Activated CD8-positive, alpha-beta T cell treated with anti-CD3 and anti-CD28 coated beads, Interleukin-2, amount 10 ng/mL, durations not matched to agents 7 days and 5 days (primary cell): ENCODE results near the gene ST8SIA1. TPM values are rescaled to one million over a fixed set of nuclear protein-coding genes. Genes with fewer than 3 reads are reported as not detected.

ENCODE experiments used
- ATAC-seq: fragments of 150-1000 bp; cut with Tn5 transposase; one replicate; pipeline ENCODE4 v1.10.0; 2021; ENCODE audit warnings: moderate library complexity
- CTCF ChIA-PET: fragments of 350-600 bp; sonication (Branson Sonifier 250); formaldehyde crosslinking; loops from one replicate; lab custom pipeline; 2021; ENCODE audit warnings: antibody characterized with exemption; lab: Charles Lee
- POLR2A ChIA-PET: fragments of 350-600 bp; sonication (Branson Sonifier 250); formaldehyde crosslinking; loops from one replicate; lab custom pipeline; 2021; ENCODE audit warnings: antibody characterized with exemption; lab: Charles Lee
- DNase-seq: peaks from one replicate; pipeline ENCODE4 v3.0.0-alpha.2; 2020
- H3K27ac Mint-ChIP-seq: one replicate; pipeline ENCODE4 v1.8.0; 2021; ENCODE audit warnings: mild to moderate bottlenecking, mixed read lengths
- H3K27me3 Mint-ChIP-seq: one replicate; pipeline ENCODE4 v1.8.0; 2021; ENCODE audit warnings: low read depth, mixed read lengths
- H3K36me3 Mint-ChIP-seq: one replicate; pipeline ENCODE4 v1.8.0; 2021; ENCODE audit warnings: low read depth, mixed read lengths
- H3K4me1 Mint-ChIP-seq: one replicate; pipeline ENCODE4 v1.8.0; 2021; ENCODE audit warnings: low read depth, mixed read lengths
- H3K4me3 Mint-ChIP-seq: one replicate; pipeline ENCODE4 v1.8.0; 2021; ENCODE audit warnings: mild to moderate bottlenecking, mixed read lengths
- H3K9me3 Mint-ChIP-seq: one replicate; pipeline ENCODE4 v1.8.0; 2022; ENCODE audit warnings: mixed read lengths; ENCODE audit not compliant: insufficient read depth
- total RNA-seq, 2 experiments: library from RNA; stranded (reverse); gene quantifications; one replicate each; pipeline ENCODE4 v1.2.3, GENCODE V29; 2021

The ST8SIA1 gene
- total RNA-seq, 2 experiments from 2014 or later: 0.29 to 0.34 TPM

GRCh38 chr12:22322091-22322490, 12.4 kb downstream of the ST8SIA1 start:
- Mint-ChIP-seq H3K4me1 (no peaks in the 10 kb centered on the region), H3K4me3 (no peak overlapping the region), H3K36me3 (no peaks in the 10 kb centered on the region), H3K9me3 (no peaks in the 10 kb centered on the region), H3K27me3 (peaks cover 2% of the 10 kb centered on the region), H3K27ac (no peak overlapping the region)
- ATAC-seq (no peak), DNase-seq (no peak)
- CTCF ChIA-PET: interaction anchor here (1.0 kb wide), 1 partner anchor 14 kb away, joined by 3 read pairs; no protein-coding TSS in a partner anchor
- POLR2A ChIA-PET: interaction anchor here (1.2 kb wide), 1 partner anchor 88 kb away, joined by 4 read pairs; no protein-coding TSS in a partner anchor

GRCh38 chr12:22321638-22322037, 12.9 kb downstream of the ST8SIA1 start:
- H3K27me3 Mint-ChIP-seq: peaks cover 2% of the 10 kb centered on the region
- no peak overlapping the region for H3K4me3 Mint-ChIP-seq
- ChIA-PET POLR2A (interaction anchor here (1.2 kb wide), 1 partner anchor 88 kb away, joined by 4 read pairs; no protein-coding TSS in a partner anchor), CTCF (interaction anchor here (1.0 kb wide), 2 partner anchors 14 to 32 kb away, joined by 3 read pairs; no protein-coding TSS in a partner anchor)
- DNase-seq (no peak), ATAC-seq (no peak)
- no peak overlapping the region for H3K27ac Mint-ChIP-seq
- no peaks in the 10 kb centered on the region for H3K36me3 Mint-ChIP-seq
- no peaks in the 10 kb centered on the region for H3K9me3 Mint-ChIP-seq
- no peaks in the 10 kb centered on the region for H3K4me1 Mint-ChIP-seq

GRCh38 chr12:22321018-22321605, 13.4 kb downstream of the ST8SIA1 start:
- Mint-ChIP-seq H3K27me3 (peaks cover 2% of the 10 kb centered on the region), H3K4me3 (no peak overlapping the region), H3K27ac (no peak overlapping the region), H3K9me3 (no peaks in the 10 kb centered on the region), H3K4me1 (no peaks in the 10 kb centered on the region), H3K36me3 (no peaks in the 10 kb centered on the region)
- POLR2A ChIA-PET: interaction anchor here (1.2 kb wide), 1 partner anchor 88 kb away, joined by 4 read pairs; no protein-coding TSS in a partner anchor
- ATAC-seq: no peak
- DNase-seq: no peak
- CTCF ChIA-PET: interaction anchor here (1.0 kb wide), 2 partner anchors 14 to 31 kb away, joined by 3 read pairs; no protein-coding TSS in a partner anchor

GRCh38 chr12:22318108-22318737, 16.3 kb downstream of the ST8SIA1 start:
- POLR2A ChIA-PET: interaction anchor here (0.7 kb wide), 1 partner anchor 38 kb away, joined by 3 read pairs; no protein-coding TSS in a partner anchor
- ATAC-seq (no peak), DNase-seq (no peak)
- CTCF ChIA-PET: interaction anchor here (0.8 kb wide), 1 partner anchor 17 kb away, joined by 3 read pairs; no protein-coding TSS in a partner anchor
- Mint-ChIP-seq H3K36me3 (no peaks in the 10 kb centered on the region), H3K9me3 (no peaks in the 10 kb centered on the region), H3K4me1 (no peaks in the 10 kb centered on the region), H3K4me3 (no peak overlapping the region), H3K27ac (no peak overlapping the region), H3K27me3 (peaks cover 8% of the 10 kb centered on the region)

GRCh38 chr12:22313963-22314330, 20.6 kb downstream of the ST8SIA1 start:
- Mint-ChIP-seq H3K27ac (no peak overlapping the region), H3K36me3 (no peaks in the 10 kb centered on the region), H3K9me3 (no peaks in the 10 kb centered on the region), H3K27me3 (peaks cover 8% of the 10 kb centered on the region), H3K4me1 (no peaks in the 10 kb centered on the region), H3K4me3 (no peak overlapping the region)
- DNase-seq: no peak
- no peak for ATAC-seq
- ChIA-PET POLR2A (no interaction called here), CTCF (no interaction called here)

GRCh38 chr12:22313286-22313962, 21.1 kb downstream of the ST8SIA1 start:
- CTCF ChIA-PET: interaction anchor here (0.6 to 1.3 kb wide), 2 partner anchors 9 to 22 kb away, joined by 3 read pairs; no protein-coding TSS in a partner anchor
- ATAC-seq (no peak), DNase-seq (no peak)
- H3K36me3 Mint-ChIP-seq: no peaks in the 10 kb centered on the region
- POLR2A ChIA-PET: no interaction called here
- peaks cover 8% of the 10 kb centered on the region for H3K27me3 Mint-ChIP-seq
- H3K4me1 Mint-ChIP-seq: no peaks in the 10 kb centered on the region
- H3K9me3 Mint-ChIP-seq: no peaks in the 10 kb centered on the region
- H3K4me3 Mint-ChIP-seq: no peak overlapping the region
- H3K27ac Mint-ChIP-seq: no peak overlapping the region

DNA sequence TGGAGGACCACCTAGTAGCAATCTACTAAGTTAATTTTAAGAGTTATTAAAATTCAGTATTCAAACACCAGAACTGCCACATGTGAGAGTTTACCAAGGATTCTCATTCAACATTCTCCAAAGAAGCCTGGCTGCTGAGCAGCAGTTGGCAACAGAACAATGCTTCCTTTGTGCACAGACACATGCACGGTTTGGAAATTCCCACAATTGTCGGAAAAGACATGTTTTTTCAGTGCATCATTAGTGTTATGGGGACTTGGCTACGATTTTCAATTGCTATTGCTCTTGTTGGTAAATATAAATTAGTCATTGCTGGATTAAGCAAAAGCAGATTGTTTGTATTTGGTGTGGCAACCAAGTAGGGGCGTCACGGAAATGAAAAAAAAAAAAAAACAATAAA, 22.2 kb downstream of the ST8SIA1 start:
- DNase-seq: no peak
- Mint-ChIP-seq H3K27ac (no peak overlapping the region), H3K9me3 (no peaks in the 10 kb centered on the region), H3K4me1 (no peaks in the 10 kb centered on the region), H3K27me3 (peaks cover 10% of the 10 kb centered on the region), H3K36me3 (no peaks in the 10 kb centered on the region), H3K4me3 (no peak overlapping the region)
- ChIA-PET CTCF (interaction anchor here (1.3 kb wide), 1 partner anchor 23 kb away, joined by 3 read pairs; no protein-coding TSS in a partner anchor), POLR2A (no interaction called here)
- ATAC-seq: no peak

- H3K4me3 Mint-ChIP-seq: no peak overlapping the region
- H3K36me3 Mint-ChIP-seq: no peaks in the 10 kb centered on the region
- ChIA-PET CTCF (no interaction called here), POLR2A (no interaction called here)
- H3K9me3 Mint-ChIP-seq: no peaks in the 10 kb centered on the region
- H3K27ac Mint-ChIP-seq: no peak overlapping the region
- no peaks in the 10 kb centered on the region for H3K4me1 Mint-ChIP-seq
- peaks cover 10% of the 10 kb centered on the region for H3K27me3 Mint-ChIP-seq
- DNase-seq (no peak), ATAC-seq (no peak)
Measured at GRCh38 chr12:22310709-22311108, 23.8 kb downstream of the ST8SIA1 start.

- no peaks in the 10 kb centered on the region for H3K4me1 Mint-ChIP-seq
- no peaks in the 10 kb centered on the region for H3K36me3 Mint-ChIP-seq
- H3K27me3 Mint-ChIP-seq: peaks cover 10% of the 10 kb centered on the region
- DNase-seq (no peak), ATAC-seq (no peak)
- no peak overlapping the region for H3K27ac Mint-ChIP-seq
- no peak overlapping the region for H3K4me3 Mint-ChIP-seq
- POLR2A ChIA-PET: no interaction called here
- H3K9me3 Mint-ChIP-seq: no peaks in the 10 kb centered on the region
- CTCF ChIA-PET: no interaction called here
Measured at GRCh38 chr12:22310275-22310674, 24.2 kb downstream of the ST8SIA1 start.

DNA sequence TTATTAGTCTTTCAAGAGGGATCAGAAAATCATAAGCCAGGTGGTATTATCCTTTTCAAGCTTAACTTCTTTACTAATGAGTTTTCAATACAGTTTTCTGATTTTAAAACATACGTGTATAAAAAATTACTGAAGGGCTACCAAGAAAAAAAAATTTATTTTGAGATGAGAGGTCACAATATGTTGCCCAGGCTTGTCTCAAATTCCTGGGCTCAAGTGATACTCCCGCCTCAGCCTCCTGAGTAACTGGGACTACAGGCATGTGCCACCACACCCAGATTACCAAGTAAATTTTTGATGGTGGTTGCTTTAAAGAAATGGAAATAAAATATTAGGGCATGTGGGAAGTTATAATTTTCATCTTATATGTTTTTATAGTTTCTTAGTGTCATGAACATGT, 26.7 kb downstream of the ST8SIA1 start:
- Mint-ChIP-seq H3K9me3 (no peaks in the 10 kb centered on the region), H3K27me3 (peaks cover 5% of the 10 kb centered on the region), H3K4me1 (no peaks in the 10 kb centered on the region), H3K36me3 (no peaks in the 10 kb centered on the region), H3K4me3 (no peak overlapping the region), H3K27ac (no peak overlapping the region)
- DNase-seq: no peak
- POLR2A ChIA-PET: no interaction called here
- no peak for ATAC-seq
- CTCF ChIA-PET: no interaction called here

GRCh38 chr12:22306311-22306710, 28.2 kb downstream of the ST8SIA1 start:
- DNase-seq: no peak
- H3K4me3 Mint-ChIP-seq: no peak overlapping the region
- ChIA-PET POLR2A (no interaction called here), CTCF (no interaction called here)
- H3K9me3 Mint-ChIP-seq: peaks cover 5% of the 10 kb centered on the region
- H3K27me3 Mint-ChIP-seq: peaks cover 5% of the 10 kb centered on the region
- no peak for ATAC-seq
- H3K4me1 Mint-ChIP-seq: no peaks in the 10 kb centered on the region
- no peak overlapping the region for H3K27ac Mint-ChIP-seq
- H3K36me3 Mint-ChIP-seq: no peaks in the 10 kb centered on the region

GRCh38 chr12:22304341-22304740, 30.2 kb downstream of the ST8SIA1 start:
- CTCF ChIA-PET: interaction anchor here (0.8 kb wide), 1 partner anchor 9 kb away, joined by 3 read pairs; no protein-coding TSS in a partner anchor
- Mint-ChIP-seq H3K36me3 (no peaks in the 10 kb centered on the region), H3K4me1 (no peaks in the 10 kb centered on the region), H3K4me3 (no peak overlapping the region), H3K27me3 (peaks cover 2% of the 10 kb centered on the region), H3K27ac (no peak overlapping the region), H3K9me3 (peaks cover 9% of the 10 kb centered on the region)
- POLR2A ChIA-PET: no interaction called here
- DNase-seq: no peak
- ATAC-seq: no peak
